ENCODE data around the gene RDH16. TPM values are rescaled to one million over a fixed set of nuclear protein-coding genes. Genes with fewer than 3 reads are reported as not detected.

RDH16 gene
- total and polyA plus RNA-seq, 10 donors: 0.86 to 3.9 (median 2.6) TPM

GRCh38 chr12:56995930-56996496, 38.6 kb upstream of the RDH16 start:
- peak in 1 of 3 donors; percentile 8 for TF ChIP-seq POLR2AphosphoS5 (IDR thresholded peaks at IDR 0.05)
- TF ChIP-seq POLR2A (IDR thresholded peaks at IDR 0.05): no peak
- Histone ChIP-seq H3K4me1 (peaks cover 29 to 88% (median 64%) of the 10 kb centered on the region in 6 donors), H3K27me3 (replicated peaks in 1 of 7) (no peaks in the 10 kb centered on the region), H3K27ac (peak overlapping the region in 7 of 8 donors; percentile 36 to 85 (median 78)), H3K36me3 (peaks cover 0 to 59% (median 0%) of the 10 kb centered on the region in 6 donors), H3K4me3 (peak overlapping the region in 6 of 8 donors; percentile 19 to 63 (median 28)), H3K9me3 (no peaks in the 10 kb centered on the region)
- WGBS, 5 donors: 71 to 95% (median 81%) methylated on average over 11 of the region's 11 CpGs
- DNase-seq: peak; percentile 64
- intact Hi-C loops (cut with DNase I; ENCODE audit: low total_unique reads): no loop called here

- H3K4me3 ChIP-seq: peak overlapping the region in 6 of 8 donors; percentile 19 to 63 (median 28)
- H3K27me3 ChIP-seq (replicated peaks in 1 of 7): no peaks in the 10 kb centered on the region
- peaks cover 0 to 52% (median 0%) of the 10 kb centered on the region in 6 donors for H3K36me3 ChIP-seq
- WGBS, 5 donors: 76 to 89% (median 78%) methylated on average over 17 to 26 of the region's 26 CpGs
- TF ChIP-seq CTCF (IDR thresholded peaks at IDR 0.05 in 8 of 11, conservative IDR thresholded peaks at IDR 0.05 in 3 of 11): no peak
- peak in 2 of 3 donors; percentile 15 to 26 for TF ChIP-seq POLR2AphosphoS5 (IDR thresholded peaks at IDR 0.05)
- H3K4me1 ChIP-seq: peaks cover 27 to 88% (median 63%) of the 10 kb centered on the region in 6 donors
- peak overlapping the region in 6 of 8 donors; percentile 65 to 85 (median 78) for H3K27ac ChIP-seq
- intact Hi-C loops (cut with DNase I; ENCODE audit: low total_unique reads): no loop called here
- peak; percentile 69 for DNase-seq
- H3K9me3 ChIP-seq: no peaks in the 10 kb centered on the region
Observed at GRCh38 chr12:56995201-56995929, 38.0 kb upstream of the RDH16 start.

- intact Hi-C loops (cut with DNase I; ENCODE audit: low total_unique reads): loop anchor here (5.0 kb wide), 1 partner anchor 232 kb away; the partner anchor contains the start of gene HSD17B6
- H3K27ac ChIP-seq: peak overlapping the region in 7 of 8 donors; percentile 36 to 85 (median 78)
- H3K27me3 ChIP-seq (replicated peaks in 1 of 7): no peaks in the 10 kb centered on the region
- H3K4me3 ChIP-seq: peak overlapping the region in 6 of 8 donors; percentile 5 to 63 (median 28)
- no peaks in the 10 kb centered on the region for H3K9me3 ChIP-seq
- WGBS, 5 donors: 59 to 86% (median 70%) methylated on average over 10 of the region's 10 CpGs
- peaks cover 24 to 85% (median 57%) of the 10 kb centered on the region in 6 donors for H3K4me1 ChIP-seq
- H3K36me3 ChIP-seq: peaks cover 0 to 42% (median 0%) of the 10 kb centered on the region in 6 donors
- no peak for TF ChIP-seq POLR2A (IDR thresholded peaks at IDR 0.05)
- peak; percentile 18 to 64 (median 21) for TF ChIP-seq POLR2AphosphoS5 (IDR thresholded peaks at IDR 0.05)
- peak; percentile 73 for DNase-seq
Observed at GRCh38 chr12:56994231-56994746, 36.9 kb upstream of the RDH16 start.

- intact Hi-C loops (cut with DNase I; ENCODE audit: low total_unique reads): loop anchor here (5.0 kb wide), 1 partner anchor 231 kb away; the partner anchor contains the start of gene HSD17B6
- no peak for DNase-seq
- TF ChIP-seq CTCF (IDR thresholded peaks at IDR 0.05 in 8 of 11, conservative IDR thresholded peaks at IDR 0.05 in 3 of 11): no peak
- TF ChIP-seq POLR2AphosphoS5 (IDR thresholded peaks at IDR 0.05): no peak
- no peak for TF ChIP-seq POLR2A (IDR thresholded peaks at IDR 0.05)
- peaks cover 0 to 37% (median 0%) of the 10 kb centered on the region in 6 donors for H3K36me3 ChIP-seq
- no peaks in the 10 kb centered on the region for H3K9me3 ChIP-seq
- H3K4me3 ChIP-seq: no peak overlapping the region
- H3K27me3 ChIP-seq (replicated peaks in 1 of 7): no peaks in the 10 kb centered on the region
- H3K4me1 ChIP-seq: peaks cover 15 to 85% (median 54%) of the 10 kb centered on the region in 6 donors
- peak overlapping the region in 6 of 8 donors; percentile 36 to 85 (median 78) for H3K27ac ChIP-seq
- WGBS, 5 donors: 44 to 63% (median 50%) methylated on average over 10 of the region's 10 CpGs
Observed at GRCh38 chr12:56993346-56993745, 35.9 kb upstream of the RDH16 start.
